ENCODE results near the gene ECD.

Gene ECD

GRCh38 chr10:73139251-73139650, 28.6 kb downstream of the ECD start:
- no peak for DNase-seq (ENCODE audit: low read depth)
- no peak overlapping the region for H3K4me3 ChIP-seq (ENCODE audit: low read depth, low read length)
- TF ChIP-seq, protein P1, sequence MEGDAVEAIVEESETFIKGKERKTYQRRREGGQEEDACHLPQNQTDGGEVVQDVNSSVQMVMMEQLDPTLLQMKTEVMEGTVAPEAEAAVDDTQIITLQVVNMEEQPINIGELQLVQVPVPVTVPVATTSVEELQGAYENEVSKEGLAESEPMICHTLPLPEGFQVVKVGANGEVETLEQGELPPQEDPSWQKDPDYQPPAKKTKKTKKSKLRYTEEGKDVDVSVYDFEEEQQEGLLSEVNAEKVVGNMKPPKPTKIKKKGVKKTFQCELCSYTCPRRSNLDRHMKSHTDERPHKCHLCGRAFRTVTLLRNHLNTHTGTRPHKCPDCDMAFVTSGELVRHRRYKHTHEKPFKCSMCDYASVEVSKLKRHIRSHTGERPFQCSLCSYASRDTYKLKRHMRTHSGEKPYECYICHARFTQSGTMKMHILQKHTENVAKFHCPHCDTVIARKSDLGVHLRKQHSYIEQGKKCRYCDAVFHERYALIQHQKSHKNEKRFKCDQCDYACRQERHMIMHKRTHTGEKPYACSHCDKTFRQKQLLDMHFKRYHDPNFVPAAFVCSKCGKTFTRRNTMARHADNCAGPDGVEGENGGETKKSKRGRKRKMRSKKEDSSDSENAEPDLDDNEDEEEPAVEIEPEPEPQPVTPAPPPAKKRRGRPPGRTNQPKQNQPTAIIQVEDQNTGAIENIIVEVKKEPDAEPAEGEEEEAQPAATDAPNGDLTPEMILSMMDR (IDR thresholded peaks at IDR 0.05; ENCODE audit: low read depth, low read length, missing control alignments), result no peak

DNA sequence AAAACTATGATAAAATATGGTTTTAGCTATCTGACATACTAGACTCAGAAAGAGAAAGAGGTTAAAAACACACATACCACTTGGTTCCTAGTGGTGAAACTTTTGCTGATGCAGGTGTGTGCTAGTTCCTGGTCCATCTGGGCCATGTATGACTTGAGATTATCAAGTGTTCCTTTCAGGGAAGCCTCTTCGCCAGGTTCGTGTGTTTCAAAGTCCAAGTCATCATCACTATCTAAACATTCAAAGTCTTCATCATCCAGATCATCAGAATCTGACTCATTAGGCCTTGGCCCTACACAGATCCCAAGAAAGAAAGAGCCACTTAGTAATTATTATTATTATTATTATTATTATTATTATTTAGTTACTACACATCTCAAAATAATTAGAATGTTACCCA, 31.2 kb downstream of the ECD start:
- TF ChIP-seq, protein P1 (IDR thresholded peaks at IDR 0.05; ENCODE audit: low read depth, low read length, missing control alignments), result no peak
- no peak for DNase-seq (ENCODE audit: low read depth)
- H3K4me3 ChIP-seq (ENCODE audit: low read depth, low read length), result no peak overlapping the region

DNA sequence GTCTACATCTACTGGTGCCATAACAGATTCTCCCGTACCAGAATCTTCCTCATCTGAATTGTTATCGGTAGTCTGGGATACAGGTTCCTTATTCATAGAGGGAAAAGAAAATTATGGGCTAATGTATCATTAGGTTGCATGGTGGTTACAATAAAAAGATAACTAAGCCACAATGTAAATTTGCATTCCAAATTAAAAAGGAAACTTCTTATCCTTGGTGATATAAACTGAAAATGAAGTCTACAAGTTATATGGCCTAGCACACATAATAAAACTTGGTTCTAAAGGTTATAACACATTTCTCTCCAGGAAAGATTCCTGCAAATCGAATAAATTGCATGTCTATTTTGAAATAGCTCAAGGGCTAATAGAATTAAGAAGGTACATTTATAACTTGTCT, 33.1 kb downstream of the ECD start:
- H3K4me3 ChIP-seq (ENCODE audit: low read depth, low read length), result no peak overlapping the region
- DNase-seq (ENCODE audit: low read depth), result no peak
- TF ChIP-seq, protein P1 (IDR thresholded peaks at IDR 0.05; ENCODE audit: low read depth, low read length, missing control alignments), result no peak

DNA sequence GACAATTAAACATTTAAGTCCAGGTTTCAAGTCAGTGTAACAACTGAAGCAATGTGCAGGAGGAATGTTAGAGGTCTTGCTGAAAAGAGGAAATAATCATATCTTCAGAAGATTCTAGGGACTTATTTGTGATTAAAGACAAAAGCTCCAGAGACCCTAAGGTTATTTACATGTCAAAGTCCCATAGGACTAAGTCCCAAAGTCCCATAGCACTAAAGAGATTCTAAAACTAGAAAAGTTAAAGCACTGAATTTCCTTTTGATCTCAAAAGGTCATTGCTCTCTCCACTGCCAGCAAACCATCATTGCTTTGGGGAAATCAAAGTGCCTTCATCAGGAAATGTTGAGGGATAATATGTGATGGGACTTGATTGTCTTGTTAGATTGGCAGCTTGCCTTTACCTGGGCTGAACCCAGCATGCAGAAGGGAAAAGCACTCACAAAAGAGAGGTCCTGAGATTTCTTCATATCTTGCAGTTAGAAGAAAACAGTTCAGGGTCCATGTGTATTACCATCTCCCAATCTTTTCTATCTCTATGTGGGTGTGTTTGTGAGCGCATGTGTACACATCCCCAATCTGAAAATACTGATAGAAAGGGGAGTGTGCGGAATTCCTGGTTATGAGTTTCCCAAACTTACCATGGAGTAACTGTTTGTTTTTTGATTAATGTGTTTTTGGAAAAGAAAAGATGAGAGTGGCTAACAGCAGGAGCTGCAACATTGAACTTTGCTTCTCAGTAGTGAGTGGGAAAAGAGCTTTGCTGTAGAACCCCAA, 35.7 kb downstream of the ECD start:
- TF ChIP-seq, protein P1 (IDR thresholded peaks at IDR 0.05; ENCODE audit: low read depth, low read length, missing control alignments), result no peak
- H3K4me3 ChIP-seq (ENCODE audit: low read depth, low read length), result no peak overlapping the region
- DNase-seq (ENCODE audit: low read depth), result no peak

DNA sequence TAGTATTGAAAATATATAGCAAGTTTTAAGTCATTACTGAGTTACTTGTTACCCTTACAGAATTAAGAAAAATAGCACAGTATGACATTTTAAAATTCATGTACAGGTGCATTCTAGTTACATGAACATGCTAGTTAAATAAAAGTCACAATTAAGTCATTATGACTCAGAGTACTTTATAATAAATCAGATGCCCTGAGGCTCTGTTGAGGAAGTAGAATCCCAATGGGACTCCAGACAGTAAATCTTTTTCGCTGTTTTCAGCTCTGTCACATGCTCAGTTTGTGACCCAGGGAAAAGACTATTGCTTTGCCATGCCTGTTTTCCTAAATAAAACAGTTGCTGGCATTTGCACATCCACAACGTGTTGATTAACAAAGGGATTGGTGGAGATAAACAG, 36.5 kb downstream of the ECD start:
- no peak overlapping the region for H3K4me3 ChIP-seq (ENCODE audit: low read depth, low read length)
- TF ChIP-seq, protein P1 (IDR thresholded peaks at IDR 0.05; ENCODE audit: low read depth, low read length, missing control alignments), result no peak
- no peak for DNase-seq (ENCODE audit: low read depth)

GRCh38 chr10:73126343-73126742, 41.5 kb downstream of the ECD start:
- TF ChIP-seq, protein P1 (IDR thresholded peaks at IDR 0.05; ENCODE audit: low read depth, low read length, missing control alignments), result no peak

GRCh38 chr10:73119952-73120351, 47.9 kb downstream of the ECD start:
- H3K4me3 ChIP-seq (ENCODE audit: low read depth, low read length), result no peak overlapping the region
- no peak for DNase-seq (ENCODE audit: low read depth)
- TF ChIP-seq, protein P1 (IDR thresholded peaks at IDR 0.05; ENCODE audit: low read depth, low read length, missing control alignments), result no peak

More at GRCh38 chr10:73126343-73126742, 41.5 kb downstream of the ECD start:
- DNase-seq (ENCODE audit: low read depth), result no peak
- no peak overlapping the region for H3K4me3 ChIP-seq (ENCODE audit: low read depth, low read length)

Measured in GM12864 (cell line).